Cardiac fibroblast (primary cell): ENCODE results near the gene MAMLD1.

Experiments
- DNase-seq, 2 donors: peaks; one replicate each; pipeline versions ENCODE4 v3.0.0 to v3.0.0-alpha.2; 2010; ENCODE audit warnings: low read depth in 2 of 2
- H3K4me3 ChIP-seq, 2 donors: replicated peaks in 1 of 2; 1 replicate in 1 of 2; 2 replicates in 1 of 2; pipeline ENCODE4 v1.5.1; 2011; ENCODE audit warnings: low read depth in 2 of 2, low read length in 2 of 2, mild to moderate bottlenecking in 2 of 2, moderate library complexity in 1 of 2
- CTCF ChIP-seq: IDR thresholded peaks from one replicate; pipeline ENCODE4 v1.5.1; 2011; ENCODE audit warnings: low read depth, mild to moderate bottlenecking, low read length, inconsistent platforms

The MAMLD1 gene

GRCh38 chrX:150507251-150507856 is 144.2 kb downstream of the MAMLD1 start:
- no peak for TF ChIP-seq CTCF
- H3K4me3 ChIP-seq, result no peak overlapping the region
- DNase-seq, result peak in 1 of 2 donors; percentile 5

- H3K4me3 ChIP-seq, result no peak overlapping the region
- no peak for TF ChIP-seq CTCF
- no peak for DNase-seq
These were observed 144.9 kb downstream of the MAMLD1 start for GRCh38 chrX:150508018-150508417.

GRCh38 chrX:150508451-150509367 is 145.6 kb downstream of the MAMLD1 start:
- peak; percentile 13 to 69 for DNase-seq
- TF ChIP-seq CTCF, result no peak
- no peak overlapping the region for H3K4me3 ChIP-seq

GRCh38 chrX:150509703-150510102 is 146.6 kb downstream of the MAMLD1 start:
- no peak overlapping the region for H3K4me3 ChIP-seq
- no peak for DNase-seq
- TF ChIP-seq CTCF, result no peak

- TF ChIP-seq CTCF, result no peak
- DNase-seq, result no peak
- H3K4me3 ChIP-seq, result no peak overlapping the region
These were observed 149.4 kb downstream of the MAMLD1 start for GRCh38 chrX:150512461-150512901.

GRCh38 chrX:150513544-150513943 is 150.4 kb downstream of the MAMLD1 start:
- TF ChIP-seq CTCF, result no peak
- DNase-seq, result no peak
- no peak overlapping the region for H3K4me3 ChIP-seq
